NB4 (cell line): ENCODE measurements around the gene CDK17.

Source experiments
- DNase-seq: peaks from one replicate; pipeline ENCODE4 v3.0.0; 2010; ENCODE audit warnings: low read depth
- H3K4me3 ChIP-seq: one replicate; pipeline ENCODE4 v1.5.1; 2011; ENCODE audit warnings: mild to moderate bottlenecking, low read depth, low read length, moderate library complexity
- CTCF ChIP-seq: IDR thresholded peaks from one replicate; pipeline ENCODE4 v1.5.1; 2012; ENCODE audit warnings: low read depth, low read length
- MAX ChIP-seq: IDR thresholded peaks from 2 replicates; pipeline ENCODE4 v1.6.1; 2011; ENCODE audit warnings: low read depth, low read length
- MYC ChIP-seq: IDR thresholded peaks from 2 replicates; pipeline ENCODE4 v1.6.1; 2011; ENCODE audit warnings: low read depth, low read length
- POLR2A ChIP-seq: IDR thresholded peaks from 2 replicates; pipeline ENCODE4 v1.6.1; 2011; ENCODE audit warnings: mild to moderate bottlenecking; ENCODE audit not compliant: insufficient read length; ENCODE audit errors: extremely low read depth

The CDK17 gene

DNA sequence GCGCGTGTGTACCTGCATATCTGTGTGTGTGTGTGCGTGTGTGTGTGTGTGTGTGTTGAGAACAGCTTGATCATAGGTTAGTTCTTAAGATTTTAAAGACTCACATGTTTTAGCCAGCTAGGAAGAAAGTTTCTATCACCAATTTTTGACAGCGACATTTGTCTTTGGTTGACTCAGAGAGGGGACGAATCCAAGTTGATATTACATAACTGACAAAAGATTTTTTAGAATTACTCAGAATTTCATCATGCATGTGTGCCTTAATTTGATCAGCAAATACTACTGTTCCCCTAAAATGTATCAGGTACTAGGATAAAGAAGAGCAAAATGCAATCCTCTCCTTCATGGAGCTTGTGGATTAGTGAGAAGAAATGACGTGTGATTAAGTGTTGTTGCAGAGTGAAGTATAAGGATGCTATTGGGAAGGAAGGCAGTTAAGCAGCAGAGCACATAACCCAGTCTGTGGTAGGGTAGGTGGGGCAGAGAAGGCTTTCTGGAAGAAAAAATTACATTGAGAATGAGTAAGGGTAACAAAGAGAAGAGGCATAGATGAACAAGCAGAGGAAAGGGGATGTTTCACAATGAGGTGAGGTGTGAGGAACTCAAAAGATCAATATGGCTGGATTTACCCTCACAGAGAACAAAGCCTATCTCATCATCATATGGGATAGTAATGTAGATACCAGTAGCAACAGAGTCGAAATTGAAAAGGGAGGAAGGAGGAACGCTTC lies 128.6 kb downstream of the CDK17 start:
- H3K4me3 ChIP-seq, result no peak overlapping the region
- no peak for DNase-seq
- TF ChIP-seq MYC (no peak), POLR2A (no peak), MAX (no peak), CTCF (no peak)

- TF ChIP-seq CTCF (no peak), POLR2A (no peak), MYC (no peak), MAX (no peak)
- H3K4me3 ChIP-seq, result no peak overlapping the region
- DNase-seq, result no peak
Measured at GRCh38 chr12:96266238-96266637, 134.0 kb downstream of the CDK17 start.

GRCh38 chr12:96265836-96266235 lies 134.4 kb downstream of the CDK17 start:
- no peak for DNase-seq
- no peak overlapping the region for H3K4me3 ChIP-seq
- no peak for TF ChIP-seq MAX
- TF ChIP-seq POLR2A, result no peak
- no peak for TF ChIP-seq MYC
- no peak for TF ChIP-seq CTCF

- no peak for DNase-seq
- H3K4me3 ChIP-seq, result no peak overlapping the region
- TF ChIP-seq POLR2A, result no peak
- no peak for TF ChIP-seq CTCF
- no peak for TF ChIP-seq MAX
- no peak for TF ChIP-seq MYC
Measured at GRCh38 chr12:96265400-96265799, 134.8 kb downstream of the CDK17 start.

DNA sequence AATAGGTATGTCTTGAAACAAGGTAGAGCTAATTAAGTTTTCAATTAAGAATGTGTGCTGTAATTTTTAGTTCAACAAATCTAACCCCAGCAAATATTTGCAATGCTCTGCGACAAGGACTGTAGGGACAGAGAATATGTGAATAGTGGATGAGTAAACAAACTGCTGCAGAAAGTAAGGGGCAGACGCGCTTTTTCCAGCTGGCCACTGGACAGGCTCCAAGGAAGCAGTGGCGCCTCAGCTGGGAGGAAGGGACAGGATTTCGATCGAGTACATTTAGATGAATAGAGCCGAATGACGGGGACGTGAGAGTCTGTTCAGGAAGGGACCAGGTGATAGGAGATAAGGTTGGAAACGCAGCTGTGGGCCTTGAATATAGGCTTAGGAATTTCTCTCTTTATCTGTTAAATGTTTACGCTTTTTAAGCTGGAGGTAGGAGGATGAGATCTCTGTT lies 136.8 kb downstream of the CDK17 start:
- H3K4me3 ChIP-seq, result no peak overlapping the region
- TF ChIP-seq CTCF (no peak), MAX (no peak), POLR2A (no peak), MYC (no peak)
- no peak for DNase-seq
